Mucosa of descending colon (tissue), 3 donors: Measurements from ENCODE around the gene IL26. TPM values are rescaled to one million over a fixed set of nuclear protein-coding genes. Genes with fewer than 3 reads are reported as not detected.

Experiments used
- ATAC-seq: fragments of 200-7000 bp; cut with Tn5 transposase; one replicate; pipeline ENCODE4 v1.9.1; 2020; ENCODE audit warnings: mild to moderate bottlenecking, moderate library complexity
- DNase-seq, 3 donors: peaks; one replicate each; pipeline ENCODE4 v3.0.0-alpha.2; 2020
- H3K36me3 ChIP-seq: fragments of 200-600 bp; one replicate; pipeline ENCODE4 v1.8.0; 2021; ENCODE audit warnings: low read depth, mild to moderate bottlenecking
- H3K4me1 ChIP-seq: fragments of 200-600 bp; one replicate; pipeline ENCODE4 v1.8.0; 2021; ENCODE audit warnings: low read depth, mild to moderate bottlenecking
- H3K4me3 ChIP-seq: fragments of 200-600 bp; one replicate; pipeline ENCODE4 v1.8.0; 2021; ENCODE audit warnings: mild to moderate bottlenecking
- H3K9me3 ChIP-seq: fragments of 200-600 bp; one replicate; pipeline ENCODE4 v1.8.0; 2021; ENCODE audit warnings: mild to moderate bottlenecking
- CTCF ChIP-seq: fragments of 200-600 bp; IDR thresholded peaks from one replicate; pipeline ENCODE4 v1.8.0; 2022; ENCODE audit warnings: antibody characterized with exemption, mild to moderate bottlenecking
- intact Hi-C, 2 donors: fragments of 100-400 bp; cut with DNase I in 1 of 2; cut with micrococcal nuclease in 1 of 2; formaldehyde crosslinking; loops; one replicate each; pipeline versions ENCODE4 v1.11.0 to v1.11.1; 2022; cut with DNase I, micrococcal nuclease
- total RNA-seq, 3 donors: library from RNA; stranded (reverse); fragmentation: NEBNext Ultra II Directional in 2 of 3; extraction: Animal tissue kit (Norgen Biotek cat#: 25700) in 2 of 3; gene quantifications; one replicate each; pipeline versions ENCODE4 v1.2.1 to v1.2.4, GENCODE V29; 2021 to 2023
- donor health status: DM: no; HTN: no; CAD: no; lungs with moderate emphysema.
- donor health status: DM: no; HTN: no; CAD: no.
- donor health status: DM: no; HTN: yes; CAD: no.

IL26 gene
- total RNA-seq, 3 donors from 2014 or later, result not detected

GRCh38 chr12:68260153-68260552 is 34.5 kb upstream of the IL26 start:
- no peaks in the 10 kb centered on the region for H3K4me1 ChIP-seq

GRCh38 chr12:68259318-68259940 is 33.8 kb upstream of the IL26 start:
- Histone ChIP-seq H3K36me3 (no peaks in the 10 kb centered on the region), H3K4me3 (no peak overlapping the region), H3K9me3 (no peaks in the 10 kb centered on the region), H3K4me1 (no peaks in the 10 kb centered on the region)
- no peak for ATAC-seq
- no peak for TF ChIP-seq CTCF
- DNase-seq, result no peak
- intact Hi-C loops, result no loop called here

More at GRCh38 chr12:68260153-68260552, 34.5 kb upstream of the IL26 start:
- no peak overlapping the region for H3K4me3 ChIP-seq
- H3K9me3 ChIP-seq, result no peaks in the 10 kb centered on the region
- DNase-seq, result no peak
- no peak for TF ChIP-seq CTCF
- H3K36me3 ChIP-seq, result no peaks in the 10 kb centered on the region
- intact Hi-C loops, result no loop called here
- no peak for ATAC-seq

- Histone ChIP-seq H3K36me3 (no peaks in the 10 kb centered on the region), H3K4me3 (no peak within 1 kb of the TSS), H3K4me1 (no peaks in the 10 kb centered on the region), H3K9me3 (no peaks in the 10 kb centered on the region)
- ATAC-seq, result no peak
- no peak for DNase-seq
- TF ChIP-seq CTCF, result no peak
- intact Hi-C loops, result no loop called here
These were observed 27.9 kb upstream of the IL26 start, which contains the start of gene IL22 for GRCh38 chr12:68253504-68253903. TSS of gene IL22 (minus strand) at chr12:68253604. CDS start at chr12:68253448, 156 bp downstream.

- no peak for DNase-seq
- no peak for ATAC-seq
- H3K9me3 ChIP-seq, result no peaks in the 10 kb centered on the region
- no peaks in the 10 kb centered on the region for H3K36me3 ChIP-seq
- no peak overlapping the region for H3K4me3 ChIP-seq
- H3K4me1 ChIP-seq, result no peaks in the 10 kb centered on the region
- no peak for TF ChIP-seq CTCF
- intact Hi-C loops, result no loop called here
These were observed 26.5 kb upstream of the IL26 start for GRCh38 chr12:68252077-68252476.

- TF ChIP-seq CTCF, result no peak
- Histone ChIP-seq H3K36me3 (no peaks in the 10 kb centered on the region), H3K9me3 (no peaks in the 10 kb centered on the region), H3K4me1 (no peaks in the 10 kb centered on the region), H3K4me3 (no peak overlapping the region)
- no peak for DNase-seq
- intact Hi-C loops, result no loop called here
- ATAC-seq, result no peak
These were observed 24.8 kb upstream of the IL26 start for GRCh38 chr12:68250454-68250853.

- intact Hi-C loops, result no loop called here
- DNase-seq (no peak), ATAC-seq (no peak)
- no peaks in the 10 kb centered on the region for H3K4me1 ChIP-seq
- no peaks in the 10 kb centered on the region for H3K36me3 ChIP-seq
- TF ChIP-seq CTCF, result no peak
- H3K9me3 ChIP-seq, result no peaks in the 10 kb centered on the region
- H3K4me3 ChIP-seq, result no peak overlapping the region
These were observed 22.2 kb upstream of the IL26 start for GRCh38 chr12:68247785-68248184.
